GM19351 (cell line): ENCODE measurements around the gene COLEC12.

Experiments
- ATAC-seq: cut with Tn5 transposase; IDR thresholded peaks from one replicate; pipeline ENCODE4 v1.9.1; 2021; ENCODE audit warnings: mild to moderate bottlenecking, moderate library complexity; ENCODE audit not compliant: unreplicated experiment

The COLEC12 gene

DNA sequence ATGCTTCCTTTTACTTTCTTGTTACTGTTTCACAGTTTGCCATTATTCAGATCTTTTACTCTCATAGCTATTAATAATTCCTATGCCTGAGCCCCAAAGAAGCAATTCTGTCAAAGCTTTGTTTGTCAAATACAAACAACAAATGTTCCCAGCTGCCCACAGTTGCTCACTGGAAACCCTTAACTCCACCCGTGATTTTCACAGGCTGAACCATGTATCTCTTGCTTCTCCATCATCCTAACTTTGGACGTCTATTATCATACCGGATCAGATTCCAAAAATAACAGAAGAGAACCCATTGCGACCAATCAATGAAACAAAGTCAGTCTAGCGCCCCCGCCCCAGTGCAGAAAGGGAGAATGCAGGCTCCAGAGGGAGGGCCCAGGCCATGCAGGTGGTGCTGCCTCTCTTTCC is 24.2 kb downstream of the COLEC12 start:
- ATAC-seq = no peak

DNA sequence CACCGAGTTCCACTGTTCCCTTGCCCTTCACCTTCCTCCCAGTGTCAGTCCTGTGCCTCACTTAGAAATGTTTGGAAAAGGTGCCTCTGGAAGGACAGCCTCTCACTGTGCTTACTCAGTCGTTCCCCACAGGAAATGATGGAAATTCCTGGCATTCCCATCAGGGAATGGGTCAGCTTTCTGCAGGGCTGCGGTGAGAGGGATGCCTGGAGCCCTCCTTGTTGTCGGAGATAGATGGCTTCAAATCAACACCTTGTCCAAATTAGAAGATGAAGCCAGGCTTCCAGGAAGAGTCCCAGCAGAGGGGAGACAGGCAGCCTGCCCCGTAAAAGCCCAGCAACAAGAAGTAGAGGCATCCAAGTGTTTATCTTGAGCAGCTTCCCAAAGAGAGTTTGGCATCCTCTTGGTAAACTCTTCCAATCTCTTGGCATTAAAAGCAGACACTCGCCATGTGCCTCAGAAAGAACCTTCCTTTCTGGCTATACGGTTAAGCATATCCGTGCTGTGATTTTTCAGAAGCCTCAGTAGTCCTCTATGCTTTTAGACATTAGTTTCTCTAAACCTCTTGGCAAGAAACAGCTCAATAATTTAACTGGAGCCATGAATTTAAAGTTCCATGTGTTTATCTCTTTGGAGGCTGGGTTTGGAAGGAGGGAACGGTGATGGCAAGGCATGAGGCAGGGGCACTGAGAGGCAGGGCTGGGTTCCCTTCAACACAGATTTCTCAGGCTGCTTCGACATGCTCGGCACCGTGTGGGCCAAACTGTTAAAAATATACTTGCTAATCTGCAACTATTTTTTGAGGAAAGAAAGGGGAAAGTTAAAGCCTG is 25.1 kb downstream of the COLEC12 start:
- no peak for ATAC-seq

DNA sequence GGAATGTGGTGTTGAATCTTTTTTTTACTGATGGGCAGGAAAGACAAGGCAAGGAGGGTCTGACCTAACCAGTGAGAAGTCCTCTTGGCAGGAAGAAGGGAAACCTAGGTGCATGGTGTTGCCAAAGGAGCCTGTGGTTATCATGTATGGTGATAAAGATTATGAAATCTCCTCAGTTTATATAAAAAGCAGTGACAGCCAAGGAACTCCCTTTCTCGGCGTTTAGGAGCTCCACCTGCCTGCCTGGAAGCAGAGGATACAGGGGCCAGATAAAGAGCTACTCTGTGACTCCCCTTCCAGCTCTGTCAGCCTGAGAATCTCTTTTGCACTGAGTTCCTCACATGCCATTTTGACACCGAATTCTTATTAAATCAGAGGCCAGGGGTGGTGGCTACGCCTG is 26.1 kb downstream of the COLEC12 start:
- ATAC-seq = no peak

DNA sequence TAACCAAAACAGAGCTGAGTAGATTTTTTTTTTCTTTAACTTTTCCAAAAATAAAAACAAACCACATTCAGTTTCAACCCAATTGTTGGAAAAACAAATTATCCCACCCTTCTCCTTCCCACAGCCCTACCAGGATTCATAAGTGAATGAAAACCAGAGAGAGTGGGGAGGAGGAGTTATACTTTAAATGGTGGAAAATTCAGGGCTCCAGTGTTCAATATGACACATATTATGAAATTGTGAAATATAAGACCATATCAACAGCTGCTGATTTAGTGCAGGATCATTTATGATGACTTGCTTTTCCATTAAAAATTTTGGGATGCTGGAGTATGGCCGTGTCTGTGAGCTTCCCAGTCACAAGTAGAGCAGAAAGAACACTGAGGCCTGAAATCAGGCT is 26.7 kb downstream of the COLEC12 start:
- no peak for ATAC-seq

DNA sequence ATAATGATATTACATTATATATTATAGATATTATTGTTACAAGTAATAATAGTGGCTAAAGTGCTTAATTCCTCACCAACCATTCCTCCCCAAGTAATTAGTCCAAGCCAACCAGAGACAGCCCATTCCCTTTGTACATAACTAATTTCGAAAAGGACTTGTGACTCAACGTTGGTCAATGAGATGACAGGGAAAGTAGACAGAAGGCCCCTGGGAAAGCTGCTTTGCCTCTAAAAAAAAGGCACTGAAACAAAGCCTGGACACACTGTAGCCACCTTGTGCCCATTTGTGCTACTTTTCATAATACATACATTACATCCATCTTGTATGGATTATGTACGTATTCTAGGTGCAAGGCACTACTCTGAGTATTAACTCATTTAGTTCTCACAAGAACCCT is 28.8 kb downstream of the COLEC12 start:
- no peak for ATAC-seq

DNA sequence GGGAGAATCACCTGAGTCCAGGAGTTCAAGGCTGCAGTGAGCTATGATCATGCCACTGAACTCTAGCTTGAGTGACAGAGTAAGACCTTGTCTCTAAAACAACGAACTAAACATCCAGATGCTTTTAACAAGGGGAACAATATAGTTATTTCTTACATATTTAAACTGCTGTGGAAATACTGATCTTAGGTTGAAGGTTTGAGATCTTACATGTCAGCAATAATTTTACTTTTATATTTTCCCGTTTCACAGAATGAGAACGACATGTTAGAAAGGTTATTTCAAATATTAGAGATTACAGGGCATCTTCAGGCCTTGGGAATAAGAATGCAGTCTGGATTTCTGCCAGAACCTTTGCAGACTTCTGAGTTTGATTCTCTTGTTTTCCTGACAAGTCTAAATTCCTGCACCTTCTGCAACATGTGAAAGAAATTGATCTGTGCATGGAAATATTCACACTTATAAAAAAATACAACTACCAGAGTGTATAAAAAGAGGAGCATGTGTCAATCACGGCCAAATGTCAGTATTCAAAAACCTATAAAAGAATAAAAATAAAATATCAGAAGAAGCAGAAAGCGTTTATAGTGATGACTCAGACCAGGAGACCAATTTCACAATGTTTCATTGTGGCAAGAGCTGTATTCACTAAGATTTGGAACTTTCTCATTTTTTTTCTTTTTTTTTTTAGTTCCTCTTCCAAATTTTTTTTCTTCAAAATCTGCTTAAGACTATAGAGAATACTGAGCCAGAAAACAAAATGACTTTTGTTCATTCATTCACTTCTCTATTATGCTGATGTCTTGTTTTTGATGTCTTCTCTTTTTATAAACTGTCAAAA is 29.6 kb downstream of the COLEC12 start:
- ATAC-seq = no peak

DNA sequence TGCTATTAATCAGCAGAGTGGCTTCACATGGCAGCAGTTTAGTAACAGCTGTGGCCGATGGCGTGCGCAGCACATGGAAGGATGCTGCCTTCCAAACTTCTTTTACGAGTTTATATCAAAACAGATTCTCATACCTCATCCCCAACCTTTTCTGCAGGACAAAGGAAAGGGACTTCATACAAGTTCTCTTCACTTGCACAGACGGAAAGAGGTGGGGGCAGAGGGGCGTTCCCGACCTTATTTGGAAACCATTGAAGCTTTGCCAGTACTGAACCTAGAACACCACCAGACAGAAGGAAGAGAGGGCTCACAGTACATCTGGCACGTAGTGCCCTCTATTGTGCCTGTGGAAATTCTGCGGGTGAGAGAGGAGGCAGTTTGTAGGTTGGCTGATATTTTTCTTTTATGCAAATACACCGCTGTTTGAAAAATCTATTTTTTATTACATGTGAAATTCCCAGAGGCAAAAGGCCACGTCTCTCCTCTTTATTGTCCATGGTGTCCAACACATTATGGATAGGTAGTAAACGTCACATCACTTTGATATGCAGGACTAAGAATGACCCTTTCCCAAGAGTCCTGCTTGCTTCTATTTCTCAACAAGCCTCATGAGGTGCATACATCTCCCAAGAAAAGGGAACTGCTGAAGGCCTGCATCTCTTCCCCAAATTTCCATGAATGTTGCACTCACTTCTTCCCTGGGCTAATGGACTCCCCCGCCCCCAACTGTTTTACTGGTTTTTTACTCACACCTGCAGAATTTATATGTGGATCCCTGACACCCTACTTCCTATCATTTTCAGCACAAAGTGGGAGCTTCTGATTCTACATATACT is 31.3 kb downstream of the COLEC12 start:
- no peak for ATAC-seq

DNA sequence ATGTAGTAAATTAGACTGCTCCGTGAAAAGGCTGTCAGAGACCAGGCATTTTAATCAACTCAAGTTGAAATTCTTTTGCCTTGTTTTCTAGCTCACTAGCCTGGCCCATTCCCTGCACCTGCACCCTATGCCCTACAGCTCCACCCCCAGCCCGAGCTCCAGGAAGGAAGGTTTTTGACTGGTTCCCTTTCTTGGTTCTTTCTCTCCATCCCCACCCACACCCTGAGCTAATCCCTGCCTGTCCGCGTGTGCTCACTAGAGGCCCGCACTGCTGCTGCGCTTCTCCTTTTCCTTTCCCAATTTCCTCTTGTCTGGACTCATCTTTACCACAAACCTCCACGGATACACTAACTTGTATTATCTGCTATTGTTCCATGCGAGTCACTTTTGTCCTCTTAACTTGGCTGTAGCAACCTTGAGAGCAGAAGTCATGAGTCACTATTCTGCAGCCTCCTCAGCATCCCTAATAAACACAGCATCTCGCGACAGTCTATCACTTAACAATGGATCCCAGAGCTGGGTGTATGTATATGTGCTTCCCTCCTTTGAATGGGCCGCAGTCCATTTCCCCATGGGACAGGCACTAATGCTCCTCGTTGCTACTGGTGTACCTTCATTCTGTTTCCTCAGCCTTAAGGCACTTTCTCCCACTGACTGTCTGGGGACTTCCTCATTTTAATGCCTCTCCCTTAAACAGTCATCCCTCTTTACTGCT is 36.5 kb downstream of the COLEC12 start:
- ATAC-seq = no peak

DNA sequence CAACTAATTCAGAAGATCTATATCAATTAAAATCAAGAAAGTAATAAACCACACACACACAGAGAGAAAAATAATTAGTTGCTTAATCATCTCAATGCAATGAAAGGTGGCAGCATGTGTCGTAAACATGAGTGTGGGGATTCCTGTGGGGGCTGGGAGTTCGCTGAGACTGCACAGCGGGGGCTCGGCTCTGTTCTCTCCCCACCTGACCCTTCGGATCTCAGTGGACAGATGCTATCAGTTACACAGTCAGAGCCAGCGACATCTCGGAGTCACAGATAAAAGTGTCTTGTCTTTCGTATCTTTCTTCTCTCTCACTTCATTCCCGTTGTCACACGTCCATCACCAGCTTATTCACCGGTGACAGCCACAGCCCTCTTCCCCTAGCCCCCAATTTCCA is 37.1 kb downstream of the COLEC12 start:
- ATAC-seq = no peak

DNA sequence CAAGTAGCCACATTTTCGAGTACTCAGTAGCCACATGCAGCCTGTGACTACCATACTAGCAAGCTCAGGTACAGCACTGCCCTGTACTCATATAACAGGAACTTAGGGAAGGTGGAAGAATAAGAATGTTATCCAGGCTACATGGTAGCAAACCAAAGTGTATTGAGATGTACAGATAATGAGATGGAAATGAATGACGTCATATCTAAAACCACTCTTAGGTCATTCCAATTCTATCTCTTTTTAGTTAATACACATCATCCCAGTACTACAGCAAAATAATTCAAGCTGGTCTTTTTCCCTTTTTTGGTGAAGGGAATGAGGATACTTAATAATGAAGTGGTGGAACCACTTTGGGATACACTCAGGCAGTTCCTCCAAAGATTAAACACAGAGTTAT is 38.7 kb downstream of the COLEC12 start:
- ATAC-seq = no peak

DNA sequence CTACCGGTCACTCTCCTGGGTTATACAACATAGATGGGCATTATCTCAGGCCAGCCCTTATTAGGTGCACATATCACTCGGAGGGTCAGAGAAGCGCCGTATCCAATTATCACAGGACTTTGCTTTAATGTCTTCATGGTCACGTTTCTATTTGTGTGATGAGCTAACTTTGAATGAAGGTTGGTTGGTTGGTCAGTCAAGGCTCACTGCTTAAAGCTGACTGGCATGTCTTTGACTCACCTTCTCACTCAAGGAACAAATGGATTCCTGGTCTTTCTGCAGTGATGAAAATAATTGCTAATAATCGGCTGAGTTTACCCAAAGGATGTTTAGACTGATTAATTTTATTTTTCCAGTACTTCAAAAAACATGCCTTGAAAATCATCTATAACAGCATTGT is 39.7 kb downstream of the COLEC12 start:
- no peak for ATAC-seq

DNA sequence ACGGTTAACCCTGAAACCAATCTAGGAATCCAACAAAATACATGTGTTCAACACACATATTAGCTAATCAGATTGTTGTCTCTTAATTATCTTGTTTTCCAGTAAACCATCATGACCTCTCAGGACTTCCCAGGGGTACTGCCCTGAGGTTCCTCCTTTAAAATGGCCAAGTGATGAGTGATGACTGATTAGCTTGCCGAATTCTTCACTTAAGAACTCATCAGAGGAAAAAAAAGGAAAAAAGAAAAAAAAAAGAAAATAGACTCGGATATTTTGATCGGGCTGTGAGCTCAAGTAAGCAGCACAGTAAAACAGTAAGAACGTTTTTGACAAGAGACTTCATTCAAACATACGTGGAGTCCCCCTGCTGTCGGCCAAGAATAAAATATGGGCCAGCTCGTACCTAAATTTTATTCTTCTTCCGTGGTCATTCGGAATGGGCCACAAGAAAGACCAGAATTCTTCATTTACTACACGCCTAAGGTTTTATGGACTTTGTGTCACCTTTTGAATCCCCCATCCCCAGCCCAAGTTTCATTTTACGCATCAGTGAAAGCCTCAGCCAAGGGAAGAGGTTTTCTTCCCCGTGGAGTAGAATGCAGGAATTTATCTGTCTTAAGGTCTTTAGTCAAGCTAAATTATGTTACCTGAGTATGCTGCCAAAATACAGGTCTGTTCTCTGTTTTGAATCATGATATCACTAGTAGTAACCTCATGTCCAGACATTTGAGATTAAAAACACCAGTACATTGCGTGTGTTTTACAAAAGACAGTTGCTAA is 40.5 kb downstream of the COLEC12 start:
- ATAC-seq = no peak

DNA sequence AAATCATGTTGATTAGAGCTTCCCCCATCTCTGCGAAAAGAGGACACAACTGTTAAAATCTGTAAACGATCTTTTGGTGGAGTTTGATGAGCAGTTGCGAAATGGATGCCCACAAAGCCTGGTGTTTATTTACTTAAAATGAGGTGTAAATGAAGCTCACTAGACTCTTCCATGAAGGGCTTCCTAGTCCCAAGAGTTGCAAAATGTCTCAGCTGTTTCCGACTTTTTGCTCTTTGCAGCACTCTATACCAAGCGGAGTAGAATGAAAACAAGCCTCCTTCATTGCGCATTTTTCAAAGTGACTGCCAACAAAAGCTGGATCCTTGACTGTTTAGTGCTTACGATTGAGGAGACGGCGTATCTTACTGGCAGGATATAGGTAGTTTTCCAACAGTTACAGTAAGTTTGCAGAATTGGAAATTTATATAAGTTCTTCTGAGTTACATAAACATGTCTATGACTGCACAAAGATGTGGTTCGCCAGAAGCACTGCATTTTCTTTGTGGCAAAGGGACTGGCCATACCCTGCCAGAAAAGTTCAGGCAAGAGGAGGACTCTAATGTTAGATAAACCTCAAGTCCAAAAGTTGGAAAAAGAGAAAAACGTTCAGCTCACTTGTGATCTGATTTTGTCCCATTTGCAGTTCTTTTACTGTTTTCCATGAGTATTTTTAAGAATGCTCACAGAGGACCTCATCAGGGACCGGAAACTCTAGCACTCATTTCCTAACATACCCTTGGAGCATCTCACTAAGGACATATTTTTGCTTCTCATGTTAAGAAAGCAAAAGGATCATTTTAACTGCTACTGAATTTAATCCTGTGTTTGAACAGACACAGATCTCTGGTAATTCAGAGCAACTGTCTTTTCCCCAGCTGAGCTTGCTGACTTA is 42.7 kb downstream of the COLEC12 start:
- ATAC-seq = no peak

DNA sequence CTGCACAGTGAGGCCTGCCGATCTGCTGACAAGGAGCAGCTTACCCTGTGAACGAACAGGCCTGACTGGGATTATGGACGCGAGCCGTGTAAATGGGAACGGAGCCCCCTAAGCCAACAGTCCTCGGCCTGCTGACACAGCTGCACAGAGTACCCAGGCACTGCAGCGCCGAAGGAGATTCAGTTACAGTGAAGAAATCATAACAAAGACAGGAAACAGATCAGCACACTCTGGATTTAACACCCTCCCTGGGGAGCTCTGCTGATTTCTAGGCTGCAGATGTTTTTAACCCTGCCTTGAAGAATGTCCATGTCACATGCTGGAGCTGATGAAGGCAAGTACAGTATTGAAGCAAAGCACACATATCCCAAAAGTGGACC is 43.4 kb downstream of the COLEC12 start:
- no peak for ATAC-seq

DNA sequence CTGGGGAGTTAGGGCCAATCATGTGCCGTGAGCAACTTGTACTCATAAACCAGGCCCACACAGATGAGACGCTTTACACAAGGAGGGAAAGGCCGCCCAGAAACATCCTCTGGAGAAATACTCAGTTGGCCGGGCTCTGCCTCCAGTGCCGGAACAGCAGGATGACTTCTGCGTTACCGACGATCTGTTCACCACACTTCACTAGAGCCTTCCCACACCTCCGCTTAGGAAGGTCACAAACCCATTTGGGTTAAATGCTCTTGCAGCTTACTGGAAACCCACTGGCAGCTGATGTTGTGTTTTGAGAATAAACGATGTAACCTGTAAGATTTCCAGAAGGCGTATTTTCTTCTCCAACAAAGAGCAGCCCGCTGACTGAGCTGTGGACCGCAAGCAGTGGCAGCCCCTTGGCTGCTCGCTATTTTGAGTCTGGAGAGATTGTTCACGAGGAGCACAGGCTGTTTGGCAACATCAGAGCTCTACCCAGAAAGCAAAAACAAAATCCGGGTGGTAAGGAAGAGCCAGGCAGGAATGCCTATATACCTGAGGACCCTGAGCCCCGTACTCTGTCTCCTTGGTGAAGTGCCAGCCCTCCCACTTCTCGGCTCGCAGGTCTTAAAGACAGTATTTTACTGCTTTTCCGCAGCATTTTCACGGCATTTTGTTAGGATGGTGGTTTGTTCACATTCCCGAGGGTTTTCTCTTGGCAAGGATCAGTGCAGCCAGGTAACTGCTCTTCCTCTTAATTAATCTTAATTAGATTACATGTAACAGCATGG is 44.0 kb downstream of the COLEC12 start:
- ATAC-seq = no peak

DNA sequence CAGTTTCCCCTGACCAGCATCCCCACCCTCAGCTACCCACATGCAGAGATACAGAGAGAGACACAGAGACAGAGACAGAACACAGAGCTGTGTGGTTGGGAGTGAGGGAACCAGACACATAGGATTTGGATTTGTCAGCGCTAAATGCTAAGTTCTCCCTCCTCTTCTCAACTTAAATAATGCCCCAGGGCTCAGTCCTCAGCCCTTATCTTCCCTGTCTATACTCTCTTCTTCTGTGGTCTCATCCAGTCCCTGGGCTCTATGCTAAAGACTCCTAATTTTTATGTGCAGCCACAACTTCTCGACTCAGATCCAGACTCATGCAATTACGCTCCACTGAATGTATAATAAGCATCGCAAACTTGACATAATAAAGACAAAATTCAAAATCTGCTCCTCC is 47.1 kb downstream of the COLEC12 start:
- ATAC-seq = no peak

DNA sequence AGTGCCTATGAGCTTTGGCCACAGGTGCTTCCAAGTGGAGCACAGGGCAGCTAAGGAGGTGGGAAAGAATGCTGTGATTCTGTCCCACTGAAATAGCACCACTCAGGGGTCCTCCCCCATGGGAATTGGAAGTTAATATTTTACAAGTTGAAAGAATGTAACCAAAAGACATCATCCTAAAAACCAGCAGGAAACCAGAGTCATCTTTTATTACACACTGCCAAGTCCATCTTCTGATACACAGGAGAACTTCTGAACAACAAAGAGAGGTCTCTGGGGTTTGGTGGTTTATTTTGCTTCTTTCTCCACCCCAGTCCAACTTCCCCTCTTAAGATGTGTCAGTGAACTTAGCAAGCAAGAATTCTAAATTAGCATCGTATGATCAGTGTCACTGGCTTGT is 47.7 kb downstream of the COLEC12 start:
- no peak for ATAC-seq

DNA sequence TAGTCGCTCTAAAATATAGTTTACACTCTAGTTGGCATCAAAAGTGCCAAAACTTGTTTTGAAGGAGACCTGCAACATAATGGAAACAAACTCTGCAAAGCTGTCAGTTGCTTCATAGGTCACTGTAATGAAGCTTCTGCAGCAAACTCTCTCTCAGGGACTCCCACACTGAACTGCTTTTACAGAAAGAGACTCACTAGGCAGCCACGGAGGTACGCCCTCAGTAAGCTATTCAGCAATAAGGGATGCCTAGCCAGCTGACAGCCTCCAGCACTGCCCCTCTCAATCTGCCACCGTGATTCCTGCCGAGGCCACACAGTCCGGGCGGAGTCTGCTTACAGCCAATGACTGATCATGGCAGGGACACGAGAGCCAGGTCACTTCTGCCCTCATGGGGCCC is 51.1 kb downstream of the COLEC12 start:
- no peak for ATAC-seq
